Thoracic aorta endothelial cell (primary cell): ENCODE measurements around the gene PGM2. TPM values are rescaled to one million over a fixed set of nuclear protein-coding genes. Genes with fewer than 3 reads are reported as not detected.

Experiments used
- total RNA-seq: library from RNA; depleted of rRNA; stranded (reverse); fragments of >200 nt; gene quantifications from 2 replicates; pipeline ENCODE4 v1.2.3, GENCODE V29; 2012

PGM2 gene
- total RNA-seq, result 68.1 and 99.2 TPM in 2 replicates

DNA sequence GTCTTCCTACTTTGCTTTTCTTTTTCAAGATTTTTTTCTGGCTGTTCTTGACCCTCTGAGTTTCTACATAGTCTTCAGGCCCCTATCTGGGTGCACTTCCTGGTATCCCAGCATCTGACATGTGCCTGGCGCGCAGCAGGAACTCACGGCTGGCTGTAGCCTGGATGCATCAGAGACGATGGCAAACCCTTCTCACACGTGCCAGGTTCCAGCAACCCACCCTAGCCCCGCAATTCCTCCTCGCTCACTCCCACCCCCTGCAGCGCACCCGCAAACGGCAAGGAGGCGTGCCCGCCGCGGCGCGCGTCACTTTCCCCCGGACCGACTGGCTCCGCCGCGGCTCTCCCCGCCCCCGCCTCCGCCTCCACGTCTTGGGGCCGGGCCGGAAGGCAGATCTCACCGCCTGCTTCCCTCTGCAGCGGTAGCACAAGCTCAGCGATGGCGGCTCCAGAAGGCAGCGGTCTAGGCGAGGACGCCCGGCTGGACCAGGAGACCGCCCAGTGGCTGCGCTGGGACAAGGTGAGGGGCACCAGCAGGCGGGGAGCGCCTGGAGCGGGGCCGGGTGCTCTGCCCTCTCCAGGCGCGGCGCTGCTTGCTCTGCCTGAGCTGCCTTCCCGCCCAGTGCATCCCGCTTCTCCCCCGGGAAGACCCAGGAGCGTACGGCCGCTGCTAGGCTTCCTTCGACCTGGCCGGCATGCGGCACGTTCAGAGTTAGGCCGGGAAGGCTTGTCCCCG is at the start of gene PGM2:
TSS of gene PGM2 (plus strand) at position 392 of the 735 bp plus-strand sequence. CDS start at position 439, 47 bp downstream.

DNA sequence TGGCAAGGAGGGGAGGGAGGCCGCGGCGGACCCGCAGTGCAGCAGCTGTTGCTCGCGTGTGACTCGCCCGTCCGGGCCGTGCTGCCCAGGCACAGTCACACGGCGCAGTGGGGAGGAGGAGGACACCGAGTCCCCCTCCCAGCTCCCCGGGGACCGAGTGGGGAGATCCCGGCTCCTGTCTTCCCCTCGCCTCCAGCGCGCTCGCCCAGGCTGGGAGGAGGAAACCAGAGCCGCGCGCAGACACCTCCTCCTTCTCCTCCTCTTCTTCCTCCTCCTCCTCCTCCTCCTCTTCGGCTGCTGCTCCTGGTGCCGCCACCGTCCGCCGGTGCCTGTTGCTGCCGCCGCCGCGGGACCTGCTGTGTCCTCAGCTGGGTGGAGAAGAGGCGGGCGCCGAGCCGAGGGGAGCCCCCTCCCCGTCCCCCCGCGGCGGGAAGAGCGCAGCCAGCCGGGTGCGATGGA is 64.3 kb downstream of the PGM2 start, which contains the start of gene TBC1D1:
TSS of gene TBC1D1 (plus strand) at position 284 of the 459 bp plus-strand sequence. CDS start 11,012 bp downstream, outside the sequence.

Other genes starting within 250 kb of the PGM2 start
- 206 and 228 TPM in 2 replicates for gene RELL1, start 140.3 kb upstream of the PGM2 start, total RNA-seq
- gene TBC1D1, start 64.4 kb downstream of the PGM2 start, total RNA-seq, result 101 and 148 TPM in 2 replicates
- gene PTTG2, start 133.7 kb downstream of the PGM2 start, total RNA-seq, result not detected in 2 replicates